HEK293 (cell line): Measurements from ENCODE around the gene MEMO1.
"Not testable (repeated sequence)": the region's sequence is repeated elsewhere in the genome, so short reads cannot be mapped to it uniquely, and the experiment has no call there.

Source experiments
- CTCF ChIA-PET: fragments of 350-600 bp; formaldehyde crosslinking; extraction: SDS; loops from one replicate; lab custom pipeline; 2021; ENCODE audit warnings: antibody characterized with exemption; lab: Yijun Ruan, JAX
- POLR2A ChIA-PET: fragments of 300-600 bp; formaldehyde crosslinking; extraction: SDS; loops from one replicate; lab custom pipeline; 2020; ENCODE audit warnings: antibody characterized with exemption, inconsistent platforms; lab: Yijun Ruan, JAX
- H3K27ac ChIP-seq: fragments of 200-500 bp; sonication (Bioruptor generic); 2 replicates; pipeline ENCODE4 v1.5.1; 2014; ENCODE audit warnings: low read depth, low read length, control low read depth, inconsistent platforms; ENCODE audit errors: extremely low read depth
- H3K36me3 ChIP-seq, 2 experiments: fragments of 200-500 bp in 1 of 2; sonication (Bioruptor generic) in 1 of 2; 1 replicate in 1 of 2; 2 replicates in 1 of 2; pipeline ENCODE4 v1.5.1; 2014 to 2017; ENCODE audit warnings: inconsistent platforms in 2 of 2, low read length in 2 of 2; ENCODE audit not compliant: control insufficient read depth in 2 of 2, insufficient read depth in 1 of 2
- H3K4me1 ChIP-seq: fragments of 200-500 bp; sonication (Bioruptor generic); 2 replicates; pipeline ENCODE4 v1.5.1; 2014; ENCODE audit warnings: mild to moderate bottlenecking, low read length, inconsistent platforms; ENCODE audit not compliant: control insufficient read depth, insufficient read depth
- H3K4me3 ChIP-seq: 2 replicates; pipeline ENCODE4 v1.5.1; 2011; ENCODE audit warnings: low read depth, mild to moderate bottlenecking, control low read depth, low read length, moderate library complexity
- H3K9me3 ChIP-seq: fragments of 200-500 bp; sonication (Bioruptor generic); 2 replicates; pipeline ENCODE4 v1.5.1; 2014; ENCODE audit warnings: low read depth, low read length, inconsistent platforms; ENCODE audit not compliant: control insufficient read depth, insufficient read depth
- GLI2 ChIP-seq: fragments of 450-650 bp; formaldehyde crosslinking; IDR thresholded peaks from 2 replicates; pipeline ENCODE4; 2017; ENCODE audit warnings: missing biosample characterization, missing genetic modification characterization, low read depth, borderline replicate concordance
- HOXA7 ChIP-seq: sonication (generic); formaldehyde crosslinking; IDR thresholded peaks from 2 replicates; pipeline ENCODE4 v1.8.1; 2022; ENCODE audit warnings: missing genetic modification reagents, borderline replicate concordance
- HOXD13 ChIP-seq: sonication (generic); formaldehyde crosslinking; IDR thresholded peaks from 2 replicates; pipeline ENCODE4 v1.8.0; 2022; ENCODE audit warnings: missing genetic modification reagents, borderline replicate concordance
- MEIS1 ChIP-seq: sonication (generic); formaldehyde crosslinking; IDR thresholded peaks from 2 replicates; pipeline ENCODE4 v1.8.1; 2022; ENCODE audit warnings: missing genetic modification reagents, mild to moderate bottlenecking, borderline replicate concordance
- SALL2 ChIP-seq: fragments of 450-650 bp; formaldehyde crosslinking; IDR thresholded peaks from 2 replicates; pipeline ENCODE4 v1.5.0; 2017; ENCODE audit warnings: missing biosample characterization, mild to moderate bottlenecking, missing genetic modification characterization, borderline replicate concordance
- ZEB2 ChIP-seq: fragments of 450-650 bp; formaldehyde crosslinking; IDR thresholded peaks from 2 replicates; pipeline ENCODE4 v1.5.1; 2016; ENCODE audit warnings: missing biosample characterization, missing genetic modification characterization
- ZFP41 ChIP-seq: fragments of 450-650 bp; formaldehyde crosslinking; IDR thresholded peaks from 2 replicates; pipeline ENCODE4 v1.5.1; 2016; ENCODE audit warnings: missing biosample characterization, missing genetic modification characterization, borderline replicate concordance
- ZNF112 ChIP-seq: fragments of 450-650 bp; formaldehyde crosslinking; IDR thresholded peaks from 2 replicates; pipeline ENCODE4 v1.5.0; 2017; ENCODE audit warnings: missing biosample characterization, missing genetic modification characterization
- ZNF121 ChIP-seq: fragments of 450-650 bp; formaldehyde crosslinking; IDR thresholded peaks from 2 replicates; pipeline ENCODE4 v1.5.1; 2016; ENCODE audit warnings: missing biosample characterization, missing genetic modification characterization
- ZNF146 ChIP-seq: fragments of 450-650 bp; formaldehyde crosslinking; IDR thresholded peaks from 2 replicates; pipeline ENCODE4 v1.5.1; 2016; ENCODE audit warnings: missing biosample characterization, missing genetic modification characterization
- ZNF433 ChIP-seq: fragments of 450-650 bp; formaldehyde crosslinking; IDR thresholded peaks from 2 replicates; pipeline ENCODE4 v1.5.1; 2016; ENCODE audit warnings: missing biosample characterization, missing genetic modification characterization, low read depth
- ZNF48 ChIP-seq: fragments of 450-650 bp; formaldehyde crosslinking; IDR thresholded peaks from 2 replicates; pipeline ENCODE4 v1.5.1; 2016; ENCODE audit warnings: missing biosample characterization, missing genetic modification characterization
- ZNF558 ChIP-seq: fragments of 450-650 bp; formaldehyde crosslinking; IDR thresholded peaks from 2 replicates; pipeline ENCODE4 v1.5.1; 2016; ENCODE audit warnings: missing biosample characterization, missing genetic modification characterization
- TF ChIP-seq, protein P1 (sequence below): fragments of 450-650 bp; formaldehyde crosslinking; IDR thresholded peaks from 2 replicates; pipeline ENCODE4 v1.5.1; 2017; ENCODE audit warnings: missing biosample characterization, missing genetic modification characterization
- TF ChIP-seq, protein P2 (sequence below): fragments of 450-650 bp; formaldehyde crosslinking; conservative IDR thresholded peaks from 2 replicates; pipeline ENCODE4 v1.5.1; 2016; ENCODE audit warnings: low read depth, missing biosample characterization, missing genetic modification characterization

Gene MEMO1

DNA sequence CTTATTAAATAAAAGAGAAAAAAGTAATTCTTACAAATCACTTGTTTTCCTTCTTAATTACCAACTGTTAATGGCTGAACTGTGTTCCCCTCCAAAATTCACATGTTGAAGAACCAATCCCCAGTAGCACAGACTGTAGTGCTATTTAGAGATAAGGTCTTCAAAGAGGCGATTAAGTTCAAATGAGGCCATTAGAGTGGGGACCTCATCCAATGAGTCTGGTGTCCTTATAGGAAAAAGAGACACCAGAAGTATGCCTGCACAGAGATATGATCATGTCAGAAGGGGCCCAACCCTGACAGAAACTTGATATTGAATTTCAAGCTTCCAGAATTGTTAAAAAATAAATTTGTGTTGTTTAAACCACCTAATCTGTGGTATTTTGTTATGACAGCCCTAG, 89.8 kb downstream of the MEMO1 start:
- Histone ChIP-seq H3K9me3 (no peaks in the 10 kb centered on the region), H3K27ac (no peak overlapping the region), H3K4me3 (no peak overlapping the region)
- ChIA-PET POLR2A (no interaction called here), CTCF (no interaction called here)
- TF ChIP-seq ZNF48 (tag by site-specific recombination) (no peak), HOXA7 (CRISPR knock-in tag) (no peak), ZFP41 (tag by site-specific recombination) (no peak), MEIS1 (no peak), ZNF112 (no peak), SALL2 (tag by site-specific recombination) (no peak), ZNF433 (tag by site-specific recombination) (no peak)
- TF ChIP-seq, protein P1, sequence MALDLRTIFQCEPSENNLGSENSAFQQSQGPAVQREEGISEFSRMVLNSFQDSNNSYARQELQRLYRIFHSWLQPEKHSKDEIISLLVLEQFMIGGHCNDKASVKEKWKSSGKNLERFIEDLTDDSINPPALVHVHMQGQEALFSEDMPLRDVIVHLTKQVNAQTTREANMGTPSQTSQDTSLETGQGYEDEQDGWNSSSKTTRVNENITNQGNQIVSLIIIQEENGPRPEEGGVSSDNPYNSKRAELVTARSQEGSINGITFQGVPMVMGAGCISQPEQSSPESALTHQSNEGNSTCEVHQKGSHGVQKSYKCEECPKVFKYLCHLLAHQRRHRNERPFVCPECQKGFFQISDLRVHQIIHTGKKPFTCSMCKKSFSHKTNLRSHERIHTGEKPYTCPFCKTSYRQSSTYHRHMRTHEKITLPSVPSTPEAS (tag by site-specific recombination): no peak
- TF ChIP-seq, all 188 proteins: peak for 0
- Histone ChIP-seq H3K36me3 (peaks cover 4 to 5% of the 10 kb centered on the region in 2 experiments; a peak in 2 of 3 replicates), H3K4me1 (peaks cover 5% of the 10 kb centered on the region; the same call in 1 of the 2 replicates)

DNA sequence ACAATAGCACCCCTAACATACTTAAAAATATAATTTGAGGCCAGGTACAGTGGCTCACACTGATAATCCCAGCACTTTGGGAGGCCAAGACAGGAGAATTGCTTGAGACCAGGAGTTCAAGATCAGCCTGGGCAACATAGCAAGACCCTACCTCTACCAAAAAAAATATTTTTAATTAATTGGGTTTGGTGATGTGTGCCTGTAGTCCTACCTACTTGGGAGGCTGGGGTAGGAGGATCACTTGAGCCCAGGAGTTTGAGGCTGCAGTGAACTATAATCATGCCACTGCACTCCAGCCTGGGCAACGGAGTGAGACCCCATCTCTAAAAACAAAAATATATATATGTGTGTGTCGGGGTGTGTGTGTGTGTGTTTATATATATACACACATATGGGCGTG, 91.3 kb downstream of the MEMO1 start:
- ChIA-PET POLR2A (no interaction called here), CTCF (interaction anchor here (0.6 kb wide), 1 partner anchor 283 kb away, joined by 3 read pairs; no protein-coding TSS in a partner anchor)
- Histone ChIP-seq H3K9me3 (no peaks in the 10 kb centered on the region), H3K27ac (no peak overlapping the region), H3K4me3 (no peak overlapping the region), H3K4me1 (peaks cover 5% of the 10 kb centered on the region; the same call in 1 of the 2 replicates), H3K36me3 (peaks cover 4 to 5% of the 10 kb centered on the region in 2 experiments; a peak in 2 of 3 replicates)
- no peak for TF ChIP-seq ZNF146 (tag by site-specific recombination)
- no peak for TF ChIP-seq HOXD13
- TF ChIP-seq ZEB2: no peak
- TF ChIP-seq, protein P2, sequence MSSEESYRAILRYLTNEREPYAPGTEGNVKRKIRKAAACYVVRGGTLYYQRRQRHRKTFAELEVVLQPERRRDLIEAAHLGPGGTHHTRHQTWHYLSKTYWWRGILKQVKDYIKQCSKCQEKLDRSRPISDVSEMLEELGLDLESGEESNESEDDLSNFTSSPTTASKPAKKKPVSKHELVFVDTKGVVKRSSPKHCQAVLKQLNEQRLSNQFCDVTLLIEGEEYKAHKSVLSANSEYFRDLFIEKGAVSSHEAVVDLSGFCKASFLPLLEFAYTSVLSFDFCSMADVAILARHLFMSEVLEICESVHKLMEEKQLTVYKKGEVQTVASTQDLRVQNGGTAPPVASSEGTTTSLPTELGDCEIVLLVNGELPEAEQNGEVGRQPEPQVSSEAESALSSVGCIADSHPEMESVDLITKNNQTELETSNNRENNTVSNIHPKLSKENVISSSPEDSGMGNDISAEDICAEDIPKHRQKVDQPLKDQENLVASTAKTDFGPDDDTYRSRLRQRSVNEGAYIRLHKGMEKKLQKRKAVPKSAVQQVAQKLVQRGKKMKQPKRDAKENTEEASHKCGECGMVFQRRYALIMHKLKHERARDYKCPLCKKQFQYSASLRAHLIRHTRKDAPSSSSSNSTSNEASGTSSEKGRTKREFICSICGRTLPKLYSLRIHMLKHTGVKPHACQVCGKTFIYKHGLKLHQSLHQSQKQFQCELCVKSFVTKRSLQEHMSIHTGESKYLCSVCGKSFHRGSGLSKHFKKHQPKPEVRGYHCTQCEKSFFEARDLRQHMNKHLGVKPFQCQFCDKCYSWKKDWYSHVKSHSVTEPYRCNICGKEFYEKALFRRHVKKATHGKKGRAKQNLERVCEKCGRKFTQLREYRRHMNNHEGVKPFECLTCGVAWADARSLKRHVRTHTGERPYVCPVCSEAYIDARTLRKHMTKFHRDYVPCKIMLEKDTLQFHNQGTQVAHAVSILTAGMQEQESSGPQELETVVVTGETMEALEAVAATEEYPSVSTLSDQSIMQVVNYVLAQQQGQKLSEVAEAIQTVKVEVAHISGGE (tag by site-specific recombination): no peak
- peak; percentile 63; the same call in 1 of the 2 replicates for TF ChIP-seq ZNF121

DNA sequence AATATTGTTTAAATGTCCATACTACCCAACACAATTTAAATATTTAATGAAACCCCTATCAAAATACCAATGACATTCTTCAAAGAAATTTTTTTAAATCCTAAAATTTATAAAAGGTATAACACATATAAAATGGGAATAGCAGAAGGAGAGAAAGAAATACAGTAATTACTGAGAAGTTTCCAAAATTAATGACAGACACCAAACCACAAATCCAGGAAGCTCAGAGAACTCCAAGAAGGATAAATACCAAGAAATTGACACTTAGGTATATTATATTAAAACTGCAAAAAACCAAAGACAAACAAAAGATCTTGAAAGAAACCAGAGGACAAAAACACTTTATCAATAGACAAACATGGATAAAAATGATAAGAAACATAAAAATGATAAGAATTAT, 101.1 kb downstream of the MEMO1 start:
- Histone ChIP-seq H3K27ac (no peak overlapping the region), H3K4me3 (no peak overlapping the region), H3K9me3 (no peaks in the 10 kb centered on the region), H3K4me1 (no peaks in the 10 kb centered on the region), H3K36me3 (peaks cover 0 to 4% of the 10 kb centered on the region in 2 experiments; a peak in 1 of 3 replicates)
- CTCF ChIA-PET: no interaction called here
- POLR2A ChIA-PET: interaction anchor here (0.6 kb wide), 1 partner anchor 104 kb away, joined by 4 read pairs; no protein-coding TSS in a partner anchor
- TF ChIP-seq GLI2 (tag by site-specific recombination) (no peak), ZNF558 (peak; percentile 97)

DNA sequence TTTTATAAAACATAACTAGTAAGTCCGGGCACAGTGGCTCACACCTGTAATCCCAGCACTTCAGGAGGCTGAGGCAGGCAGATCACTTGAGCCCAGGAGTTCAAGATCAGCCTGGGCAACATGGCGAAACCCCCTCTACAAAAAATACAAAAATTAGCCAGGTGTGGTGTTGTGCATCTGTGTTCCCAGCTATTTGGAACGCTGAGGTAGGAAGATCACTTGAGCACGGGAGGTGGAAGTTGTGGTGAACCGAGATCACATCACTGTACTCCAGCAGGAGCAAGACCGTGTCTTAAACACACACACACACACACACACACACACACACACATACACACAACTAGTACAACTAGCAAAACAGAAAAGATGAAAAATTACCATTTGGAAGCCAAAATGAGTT, 103.3 kb downstream of the MEMO1 start:
- H3K36me3 ChIP-seq, H3K9me3 ChIP-seq, POLR2A ChIA-PET, H3K27ac ChIP-seq, H3K4me3 ChIP-seq, H3K4me1 ChIP-seq: not testable (repeated sequence)
- CTCF ChIA-PET: interaction anchor here (0.9 kb wide), 1 partner anchor 22 kb away, joined by 4 read pairs; no protein-coding TSS in a partner anchor
